ENCODE measurements around the gene AGBL4. TPM values are rescaled to one million over a fixed set of nuclear protein-coding genes. Genes with fewer than 3 reads are reported as not detected.

Gene AGBL4
- total RNA-seq, 1 donor from 2014 or later = not detected

GRCh38 chr1:48673332-48674105, 1350.2 kb downstream of the AGBL4 start:
- Mint-ChIP-seq H3K9me3 (ENCODE audit: unreplicated experiment) (no peaks in the 10 kb centered on the region), H3K4me3 (ENCODE audit: unreplicated experiment) (no peak overlapping the region), H3K27ac (ENCODE audit: unreplicated experiment) (no peak overlapping the region), H3K4me1 (ENCODE audit: unreplicated experiment) (no peaks in the 10 kb centered on the region), H3K27me3 (ENCODE audit: unreplicated experiment) (peaks cover 4% of the 10 kb centered on the region), H3K36me3 (ENCODE audit: unreplicated experiment) (no peaks in the 10 kb centered on the region)
- no peak for DNase-seq (ENCODE audit: extremely low spot score, unreplicated experiment)
- no peak for TF ChIP-seq CTCF (IDR thresholded peaks at IDR 0.05)

- H3K27me3 Mint-ChIP-seq (ENCODE audit: unreplicated experiment) = peaks cover 4% of the 10 kb centered on the region
- TF ChIP-seq CTCF (IDR thresholded peaks at IDR 0.05) = no peak
These were observed 1352.2 kb downstream of the AGBL4 start for GRCh38 chr1:48671578-48671977.

GRCh38 chr1:48670234-48671020, 1353.3 kb downstream of the AGBL4 start:
- no peak overlapping the region for H3K4me3 Mint-ChIP-seq (ENCODE audit: unreplicated experiment)
- TF ChIP-seq CTCF (IDR thresholded peaks at IDR 0.05) = no peak
- H3K27me3 Mint-ChIP-seq (ENCODE audit: unreplicated experiment) = peaks cover 4% of the 10 kb centered on the region

More at GRCh38 chr1:48671578-48671977, 1352.2 kb downstream of the AGBL4 start:
- Mint-ChIP-seq H3K27ac (ENCODE audit: unreplicated experiment) (no peak overlapping the region), H3K4me3 (ENCODE audit: unreplicated experiment) (no peak overlapping the region), H3K4me1 (ENCODE audit: unreplicated experiment) (no peaks in the 10 kb centered on the region), H3K9me3 (ENCODE audit: unreplicated experiment) (no peaks in the 10 kb centered on the region), H3K36me3 (ENCODE audit: unreplicated experiment) (no peaks in the 10 kb centered on the region)
- DNase-seq (ENCODE audit: extremely low spot score, unreplicated experiment) = no peak

GRCh38 chr1:48668339-48668738, 1355.4 kb downstream of the AGBL4 start:
- no peaks in the 10 kb centered on the region for H3K9me3 Mint-ChIP-seq (ENCODE audit: unreplicated experiment)
- no peak for DNase-seq (ENCODE audit: extremely low spot score, unreplicated experiment)
- H3K27me3 Mint-ChIP-seq (ENCODE audit: unreplicated experiment) = peaks cover 4% of the 10 kb centered on the region
- H3K4me1 Mint-ChIP-seq (ENCODE audit: unreplicated experiment) = no peaks in the 10 kb centered on the region
- H3K4me3 Mint-ChIP-seq (ENCODE audit: unreplicated experiment) = no peak overlapping the region
- no peak for TF ChIP-seq CTCF (IDR thresholded peaks at IDR 0.05)
- no peaks in the 10 kb centered on the region for H3K36me3 Mint-ChIP-seq (ENCODE audit: unreplicated experiment)
- H3K27ac Mint-ChIP-seq (ENCODE audit: unreplicated experiment) = no peak overlapping the region

More at GRCh38 chr1:48670234-48671020, 1353.3 kb downstream of the AGBL4 start:
- no peak for DNase-seq (ENCODE audit: extremely low spot score, unreplicated experiment)
- no peak overlapping the region for H3K27ac Mint-ChIP-seq (ENCODE audit: unreplicated experiment)
- H3K4me1 Mint-ChIP-seq (ENCODE audit: unreplicated experiment) = no peaks in the 10 kb centered on the region
- H3K9me3 Mint-ChIP-seq (ENCODE audit: unreplicated experiment) = no peaks in the 10 kb centered on the region
- H3K36me3 Mint-ChIP-seq (ENCODE audit: unreplicated experiment) = no peaks in the 10 kb centered on the region

GRCh38 chr1:48667782-48668181, 1356.0 kb downstream of the AGBL4 start:
- Mint-ChIP-seq H3K4me3 (ENCODE audit: unreplicated experiment) (no peak overlapping the region), H3K27ac (ENCODE audit: unreplicated experiment) (no peak overlapping the region), H3K4me1 (ENCODE audit: unreplicated experiment) (no peaks in the 10 kb centered on the region), H3K9me3 (ENCODE audit: unreplicated experiment) (no peaks in the 10 kb centered on the region), H3K36me3 (ENCODE audit: unreplicated experiment) (no peaks in the 10 kb centered on the region), H3K27me3 (ENCODE audit: unreplicated experiment) (peaks cover 4% of the 10 kb centered on the region)
- DNase-seq (ENCODE audit: extremely low spot score, unreplicated experiment) = no peak
- no peak for TF ChIP-seq CTCF (IDR thresholded peaks at IDR 0.05)

Measured in osteocyte (in vitro differentiated cells).